ENCODE data around the gene OSBPL6.
A peak's percentile ranks its signal among the peaks of the same experiment; 100 is the strongest.

OSBPL6 gene

GRCh38 chr2:178244777-178245176 lies 50.5 kb downstream of the OSBPL6 start:
- H3K27me3 ChIP-seq (ENCODE audit: control insufficient read depth, insufficient read depth, low read length) = no peaks in the 10 kb centered on the region
- no peaks in the 10 kb centered on the region for H3K9me3 ChIP-seq (ENCODE audit: control insufficient read depth, low read length)
- H3K27ac ChIP-seq = no peak overlapping the region
- peaks cover 4% of the 10 kb centered on the region for H3K4me1 ChIP-seq
- no peak overlapping the region for H3K9ac ChIP-seq
- H2AFZ ChIP-seq = no peak overlapping the region
- H3K36me3 ChIP-seq (ENCODE audit: control insufficient read depth, insufficient read depth, low read length) = no peaks in the 10 kb centered on the region
- H3K4me3 ChIP-seq (ENCODE audit: low read depth, low read length) = no peak overlapping the region
- no peaks in the 10 kb centered on the region for H3K79me2 ChIP-seq
- H3K4me2 ChIP-seq (ENCODE audit: low read length) = no peak overlapping the region
- TF ChIP-seq CTCF (IDR thresholded peaks at IDR 0.05) = no peak

GRCh38 chr2:178246696-178247095 lies 52.4 kb downstream of the OSBPL6 start:
- Histone ChIP-seq H2AFZ (peak overlapping the region; percentile 17), H3K4me1 (peaks cover 15% of the 10 kb centered on the region), H3K27ac (no peak overlapping the region), H3K27me3 (ENCODE audit: control insufficient read depth, insufficient read depth, low read length) (no peaks in the 10 kb centered on the region), H3K79me2 (no peaks in the 10 kb centered on the region), H3K9me3 (ENCODE audit: control insufficient read depth, low read length) (no peaks in the 10 kb centered on the region), H3K9ac (no peak overlapping the region), H3K4me3 (ENCODE audit: low read depth, low read length) (no peak overlapping the region), H3K36me3 (ENCODE audit: control insufficient read depth, insufficient read depth, low read length) (no peaks in the 10 kb centered on the region), H3K4me2 (ENCODE audit: low read length) (no peak overlapping the region)
- TF ChIP-seq CTCF (IDR thresholded peaks at IDR 0.05) = no peak

- H3K27ac ChIP-seq = no peak overlapping the region
- no peaks in the 10 kb centered on the region for H3K9me3 ChIP-seq (ENCODE audit: control insufficient read depth, low read length)
- H3K4me1 ChIP-seq = peaks cover 14% of the 10 kb centered on the region
- no peak for TF ChIP-seq CTCF (IDR thresholded peaks at IDR 0.05)
- H3K4me3 ChIP-seq (ENCODE audit: low read depth, low read length) = no peak overlapping the region
- no peak overlapping the region for H3K9ac ChIP-seq
- no peak overlapping the region for H2AFZ ChIP-seq
- H3K36me3 ChIP-seq (ENCODE audit: control insufficient read depth, insufficient read depth, low read length) = no peaks in the 10 kb centered on the region
- H3K4me2 ChIP-seq (ENCODE audit: low read length) = no peak overlapping the region
- no peaks in the 10 kb centered on the region for H3K79me2 ChIP-seq
- H3K27me3 ChIP-seq (ENCODE audit: control insufficient read depth, insufficient read depth, low read length) = no peaks in the 10 kb centered on the region
Observed at GRCh38 chr2:178247250-178247649, 52.9 kb downstream of the OSBPL6 start.

- Histone ChIP-seq H3K36me3 (ENCODE audit: control insufficient read depth, insufficient read depth, low read length) (no peaks in the 10 kb centered on the region), H3K4me1 (peaks cover 13% of the 10 kb centered on the region), H3K27ac (no peak overlapping the region), H3K4me3 (ENCODE audit: low read depth, low read length) (no peak overlapping the region), H3K27me3 (ENCODE audit: control insufficient read depth, insufficient read depth, low read length) (no peaks in the 10 kb centered on the region), H3K4me2 (ENCODE audit: low read length) (no peak overlapping the region), H3K9me3 (ENCODE audit: control insufficient read depth, low read length) (no peaks in the 10 kb centered on the region), H3K9ac (no peak overlapping the region), H2AFZ (peak overlapping the region; percentile 75), H3K79me2 (no peaks in the 10 kb centered on the region)
- TF ChIP-seq CTCF (IDR thresholded peaks at IDR 0.05) = no peak
Observed at GRCh38 chr2:178250429-178250828, 56.1 kb downstream of the OSBPL6 start.

- peak overlapping the region; percentile 12 for H3K27ac ChIP-seq
- H3K9ac ChIP-seq = no peak overlapping the region
- TF ChIP-seq CTCF (IDR thresholded peaks at IDR 0.05) = no peak
Observed at GRCh38 chr2:178251151-178251955, 57.0 kb downstream of the OSBPL6 start.

More at GRCh38 chr2:178251151-178251955, 57.0 kb downstream of the OSBPL6 start:
- peak overlapping the region; percentile 75 for H2AFZ ChIP-seq
- no peaks in the 10 kb centered on the region for H3K79me2 ChIP-seq
- H3K36me3 ChIP-seq (ENCODE audit: control insufficient read depth, insufficient read depth, low read length) = no peaks in the 10 kb centered on the region
- H3K9me3 ChIP-seq (ENCODE audit: control insufficient read depth, low read length) = no peaks in the 10 kb centered on the region
- H3K4me3 ChIP-seq (ENCODE audit: low read depth, low read length) = no peak overlapping the region
- no peak overlapping the region for H3K4me2 ChIP-seq (ENCODE audit: low read length)
- no peaks in the 10 kb centered on the region for H3K27me3 ChIP-seq (ENCODE audit: control insufficient read depth, insufficient read depth, low read length)
- peaks cover 13% of the 10 kb centered on the region for H3K4me1 ChIP-seq

All from parathyroid adenoma (tissue), 2 donors.